ENCODE data around the gene DALRD3. TPM values are rescaled to one million over a fixed set of nuclear protein-coding genes. Genes with fewer than 3 reads are reported as not detected.

Gene DALRD3
- total and polyA plus RNA-seq, 5 donors from 2014 or later, result 22.2 to 40.8 (median 30.8) TPM

GRCh38 chr3:48990636-48991469 lies 27.5 kb downstream of the DALRD3 start:
- ATAC-seq (ENCODE audit: low read depth in 2 of 2) (no peak), DNase-seq (peak; percentile 25 to 57 (median 34))
- Histone ChIP-seq H3K27ac (ENCODE audit: insufficient read depth, low read length, poor library complexity, severe bottlenecking) (peak overlapping the region; percentile 75), H3K4me3 (ENCODE audit: low read depth, low read length) (peak overlapping the region; percentile 92), H3K36me3 (ENCODE audit: control insufficient read depth, insufficient read depth, low read length) (no peaks in the 10 kb centered on the region), H3K9me3 (ENCODE audit: control insufficient read depth in 2 of 2, low read length in 2 of 2) (no peaks in the 10 kb centered on the region), H3K27me3 (ENCODE audit: control insufficient read depth, insufficient read depth, low read length) (no peaks in the 10 kb centered on the region), H3K4me1 (ENCODE audit: control insufficient read depth, insufficient read depth, low read length, poor library complexity, severe bottlenecking) (peaks cover 32% of the 10 kb centered on the region)
- peak overlapping the region; percentile 90 to 95 (median 91) for H3K27ac Mint-ChIP-seq
- peaks cover 21 to 64% (median 36%) of the 10 kb centered on the region in 4 donors for H3K4me1 Mint-ChIP-seq
- peaks cover 8% of the 10 kb centered on the region for H3K36me3 Mint-ChIP-seq
- no peaks in the 10 kb centered on the region for H3K27me3 Mint-ChIP-seq
- H3K9me3 Mint-ChIP-seq, result no peaks in the 10 kb centered on the region
- peak overlapping the region; percentile 93 to 98 (median 95) for H3K4me3 Mint-ChIP-seq

- Histone ChIP-seq H3K36me3 (ENCODE audit: control insufficient read depth, insufficient read depth, low read length) (no peaks in the 10 kb centered on the region), H3K9me3 (ENCODE audit: control insufficient read depth in 2 of 2, low read length in 2 of 2) (no peaks in the 10 kb centered on the region), H3K4me1 (ENCODE audit: control insufficient read depth, insufficient read depth, low read length, poor library complexity, severe bottlenecking) (peaks cover 32% of the 10 kb centered on the region), H3K27me3 (ENCODE audit: control insufficient read depth, insufficient read depth, low read length) (no peaks in the 10 kb centered on the region), H3K27ac (ENCODE audit: insufficient read depth, low read length, poor library complexity, severe bottlenecking) (peak within 1 kb of the TSS; percentile 75), H3K4me3 (ENCODE audit: low read depth, low read length) (peak within 1 kb of the TSS; percentile 92)
- Mint-ChIP-seq H3K4me3 (peak within 1 kb of the TSS; percentile 93 to 98 (median 95)), H3K27ac (peak within 1 kb of the TSS; percentile 90 to 95 (median 93)), H3K9me3 (no peaks in the 10 kb centered on the region), H3K27me3 (no peaks in the 10 kb centered on the region), H3K36me3 (peaks cover 6% of the 10 kb centered on the region), H3K4me1 (peaks cover 21 to 62% (median 36%) of the 10 kb centered on the region in 4 donors)
- peak; percentile 69 for ATAC-seq (ENCODE audit: low read depth in 2 of 2)
- DNase-seq, result peak; percentile 53 to 74 (median 54)
Observed at GRCh38 chr3:48989796-48990635, 28.4 kb downstream of the DALRD3 start, which contains the start of gene P4HTM. Gene P4HTM, plus strand, starts transcription at chr3:48990241. Its CDS starts 16 bp downstream, at chr3:48990257.

GRCh38 chr3:48989126-48989795 lies 29.1 kb downstream of the DALRD3 start:
- H3K36me3 Mint-ChIP-seq, result peaks cover 4% of the 10 kb centered on the region
- peaks cover 32% of the 10 kb centered on the region for H3K4me1 ChIP-seq (ENCODE audit: control insufficient read depth, insufficient read depth, low read length, poor library complexity, severe bottlenecking)
- H3K4me3 Mint-ChIP-seq, result peak overlapping the region; percentile 91 to 97 (median 94)
- no peaks in the 10 kb centered on the region for H3K27me3 ChIP-seq (ENCODE audit: control insufficient read depth, insufficient read depth, low read length)
- DNase-seq, result no peak
- peak overlapping the region; percentile 73 for H3K4me3 ChIP-seq (ENCODE audit: low read depth, low read length)
- peak overlapping the region; percentile 80 to 93 (median 90) for H3K27ac Mint-ChIP-seq
- ATAC-seq (ENCODE audit: low read depth in 2 of 2), result no peak
- H3K36me3 ChIP-seq (ENCODE audit: control insufficient read depth, insufficient read depth, low read length), result peaks cover under 1% of the 10 kb centered on the region
- H3K9me3 Mint-ChIP-seq, result no peaks in the 10 kb centered on the region
- H3K4me1 Mint-ChIP-seq, result peaks cover 21 to 54% (median 34%) of the 10 kb centered on the region in 4 donors
- H3K27ac ChIP-seq (ENCODE audit: insufficient read depth, low read length, poor library complexity, severe bottlenecking), result peak overlapping the region; percentile 65
- H3K9me3 ChIP-seq (ENCODE audit: control insufficient read depth in 2 of 2, low read length in 2 of 2), result no peaks in the 10 kb centered on the region
- H3K27me3 Mint-ChIP-seq, result no peaks in the 10 kb centered on the region

GRCh38 chr3:48985831-48986376 lies 32.5 kb downstream of the DALRD3 start:
- H3K36me3 Mint-ChIP-seq, result peaks cover 20% of the 10 kb centered on the region
- Histone ChIP-seq H3K4me3 (ENCODE audit: low read depth, low read length) (no peak overlapping the region), H3K36me3 (ENCODE audit: control insufficient read depth, insufficient read depth, low read length) (peaks cover 33% of the 10 kb centered on the region), H3K27ac (ENCODE audit: insufficient read depth, low read length, poor library complexity, severe bottlenecking) (no peak overlapping the region), H3K9me3 (ENCODE audit: control insufficient read depth in 2 of 2, low read length in 2 of 2) (no peaks in the 10 kb centered on the region), H3K4me1 (ENCODE audit: control insufficient read depth, insufficient read depth, low read length, poor library complexity, severe bottlenecking) (peaks cover 18% of the 10 kb centered on the region), H3K27me3 (ENCODE audit: control insufficient read depth, insufficient read depth, low read length) (no peaks in the 10 kb centered on the region)
- ATAC-seq (ENCODE audit: low read depth in 2 of 2), result no peak
- H3K4me3 Mint-ChIP-seq, result peak overlapping the region in 1 of 4 donors; percentile 67
- DNase-seq, result no peak
- no peaks in the 10 kb centered on the region for H3K27me3 Mint-ChIP-seq
- H3K27ac Mint-ChIP-seq, result peak overlapping the region in 2 of 3 donors; percentile 47 to 70
- peaks cover 7 to 26% (median 18%) of the 10 kb centered on the region in 4 donors for H3K4me1 Mint-ChIP-seq
- H3K9me3 Mint-ChIP-seq, result no peaks in the 10 kb centered on the region

- peaks cover 5 to 22% (median 16%) of the 10 kb centered on the region in 4 donors for H3K4me1 Mint-ChIP-seq
- H3K27me3 ChIP-seq (ENCODE audit: control insufficient read depth, insufficient read depth, low read length), result no peaks in the 10 kb centered on the region
- H3K4me3 Mint-ChIP-seq, result no peak overlapping the region
- ATAC-seq (ENCODE audit: low read depth in 2 of 2), result no peak
- no peak for DNase-seq
- peaks cover 14% of the 10 kb centered on the region for H3K4me1 ChIP-seq (ENCODE audit: control insufficient read depth, insufficient read depth, low read length, poor library complexity, severe bottlenecking)
- H3K27ac Mint-ChIP-seq, result peak overlapping the region in 2 of 3 donors; percentile 36 to 44
- no peaks in the 10 kb centered on the region for H3K9me3 ChIP-seq (ENCODE audit: control insufficient read depth in 2 of 2, low read length in 2 of 2)
- no peak overlapping the region for H3K4me3 ChIP-seq (ENCODE audit: low read depth, low read length)
- H3K27me3 Mint-ChIP-seq, result no peaks in the 10 kb centered on the region
- peaks cover 26% of the 10 kb centered on the region for H3K36me3 Mint-ChIP-seq
- H3K36me3 ChIP-seq (ENCODE audit: control insufficient read depth, insufficient read depth, low read length), result peaks cover 44% of the 10 kb centered on the region
- H3K27ac ChIP-seq (ENCODE audit: insufficient read depth, low read length, poor library complexity, severe bottlenecking), result no peak overlapping the region
- H3K9me3 Mint-ChIP-seq, result no peaks in the 10 kb centered on the region
Observed at GRCh38 chr3:48984663-48985062, 33.7 kb downstream of the DALRD3 start.

GRCh38 chr3:48983096-48983495 lies 35.3 kb downstream of the DALRD3 start:
- H3K9me3 Mint-ChIP-seq, result no peaks in the 10 kb centered on the region
- no peaks in the 10 kb centered on the region for H3K27me3 Mint-ChIP-seq
- peaks cover 34% of the 10 kb centered on the region for H3K36me3 Mint-ChIP-seq
- no peak for ATAC-seq (ENCODE audit: low read depth in 2 of 2)
- peaks cover 5% of the 10 kb centered on the region for H3K4me1 ChIP-seq (ENCODE audit: control insufficient read depth, insufficient read depth, low read length, poor library complexity, severe bottlenecking)
- no peaks in the 10 kb centered on the region for H3K27me3 ChIP-seq (ENCODE audit: control insufficient read depth, insufficient read depth, low read length)
- no peak for DNase-seq
- H3K4me1 Mint-ChIP-seq, result peaks cover 3 to 13% (median 7%) of the 10 kb centered on the region in 4 donors
- no peak overlapping the region for H3K27ac ChIP-seq (ENCODE audit: insufficient read depth, low read length, poor library complexity, severe bottlenecking)
- H3K9me3 ChIP-seq (ENCODE audit: control insufficient read depth in 2 of 2, low read length in 2 of 2), result no peaks in the 10 kb centered on the region
- no peak overlapping the region for H3K4me3 Mint-ChIP-seq
- peaks cover 53% of the 10 kb centered on the region for H3K36me3 ChIP-seq (ENCODE audit: control insufficient read depth, insufficient read depth, low read length)
- H3K4me3 ChIP-seq (ENCODE audit: low read depth, low read length), result no peak overlapping the region
- H3K27ac Mint-ChIP-seq, result peak overlapping the region in 2 of 3 donors; percentile 69 to 73

GRCh38 chr3:48982686-48983085 lies 35.7 kb downstream of the DALRD3 start:
- Histone ChIP-seq H3K4me3 (ENCODE audit: low read depth, low read length) (no peak overlapping the region), H3K36me3 (ENCODE audit: control insufficient read depth, insufficient read depth, low read length) (peaks cover 56% of the 10 kb centered on the region), H3K27ac (ENCODE audit: insufficient read depth, low read length, poor library complexity, severe bottlenecking) (no peak overlapping the region), H3K4me1 (ENCODE audit: control insufficient read depth, insufficient read depth, low read length, poor library complexity, severe bottlenecking) (peaks cover 2% of the 10 kb centered on the region), H3K9me3 (ENCODE audit: control insufficient read depth in 2 of 2, low read length in 2 of 2) (no peaks in the 10 kb centered on the region), H3K27me3 (ENCODE audit: control insufficient read depth, insufficient read depth, low read length) (no peaks in the 10 kb centered on the region)
- no peak for ATAC-seq (ENCODE audit: low read depth in 2 of 2)
- H3K4me1 Mint-ChIP-seq, result peaks cover 0 to 9% (median 3%) of the 10 kb centered on the region in 4 donors
- H3K27me3 Mint-ChIP-seq, result no peaks in the 10 kb centered on the region
- H3K9me3 Mint-ChIP-seq, result no peaks in the 10 kb centered on the region
- no peak overlapping the region for H3K4me3 Mint-ChIP-seq
- no peak for DNase-seq
- H3K27ac Mint-ChIP-seq, result peak overlapping the region in 2 of 3 donors; percentile 69 to 73
- H3K36me3 Mint-ChIP-seq, result peaks cover 36% of the 10 kb centered on the region
